KMS-11 (cell line): Measurements from ENCODE around the gene ULBP1.
"Not testable (repeated sequence)": the region's sequence is repeated elsewhere in the genome, so short reads cannot be mapped to it uniquely, and the experiment has no call there.

Experiments
- H2AFZ ChIP-seq: fragments of 200-600 bp; sonication (generic); 2 replicates; pipeline ENCODE4 v1.6.1; 2016; ENCODE audit warnings: antibody characterized with exemption, mixed run types, low read depth
- H3K27ac ChIP-seq: fragments of 200-600 bp; sonication (generic); 2 replicates; pipeline ENCODE4 v1.6.1; 2016; ENCODE audit warnings: mild to moderate bottlenecking, mixed run types
- H3K27me3 ChIP-seq: fragments of 200-600 bp; sonication (generic); 2 replicates; pipeline ENCODE4 v1.6.1; 2017; ENCODE audit warnings: mild to moderate bottlenecking, low read depth, mixed run types, moderate library complexity; ENCODE audit not compliant: insufficient read depth
- H3K36me3 ChIP-seq: fragments of 200-600 bp; sonication (generic); 2 replicates; pipeline ENCODE4 v1.6.1; 2017; ENCODE audit warnings: mild to moderate bottlenecking, mixed run types; ENCODE audit not compliant: insufficient read depth
- H3K4me1 ChIP-seq: fragments of 200-600 bp; sonication (generic); 2 replicates; pipeline ENCODE4 v1.6.1; 2016; ENCODE audit warnings: mild to moderate bottlenecking, low read depth, mixed run types; ENCODE audit not compliant: poor library complexity, severe bottlenecking
- H3K4me2 ChIP-seq: fragments of 200-600 bp; sonication (generic); 2 replicates; pipeline ENCODE4 v1.7.0; 2016; ENCODE audit warnings: mild to moderate bottlenecking, mixed run types
- H3K4me3 ChIP-seq: fragments of 200-600 bp; sonication (generic); IDR thresholded peaks from 2 replicates; pipeline ENCODE4 v1.6.1; 2017; ENCODE audit warnings: low read depth, low read length, mixed read lengths; ENCODE audit not compliant: insufficient read depth
- H3K79me2 ChIP-seq: fragments of 200-600 bp; sonication (generic); 2 replicates; pipeline ENCODE4 v1.6.1; 2016; ENCODE audit warnings: low read depth, mixed run types; ENCODE audit not compliant: insufficient read depth
- H3K9ac ChIP-seq: fragments of 200-600 bp; sonication (generic); 2 replicates; pipeline ENCODE4 v1.6.1; 2016; ENCODE audit warnings: mild to moderate bottlenecking, mixed run types
- H4K20me1 ChIP-seq: fragments of 200-600 bp; sonication (generic); 2 replicates; pipeline ENCODE4 v1.6.1; 2016; ENCODE audit warnings: mild to moderate bottlenecking, mixed run types; ENCODE audit not compliant: insufficient read depth
- CTCF ChIP-seq: fragments of 200-600 bp; sonication (generic); conservative IDR thresholded peaks from 2 replicates; pipeline ENCODE4 v1.6.1; 2017; ENCODE audit warnings: low read depth, mild to moderate bottlenecking, antibody characterized with exemption, low read length, moderate library complexity, mixed read lengths

ULBP1 gene

GRCh38 chr6:149969635-149970034 lies 5.9 kb downstream of the ULBP1 start:
- no peaks in the 10 kb centered on the region for H3K4me1 ChIP-seq
- no peaks in the 10 kb centered on the region for H3K36me3 ChIP-seq
- no peak overlapping the region for H3K4me2 ChIP-seq
- no peak overlapping the region for H2AFZ ChIP-seq
- no peak for TF ChIP-seq CTCF
- no peaks in the 10 kb centered on the region for H4K20me1 ChIP-seq
- H3K4me3 ChIP-seq: no peak overlapping the region
- no peaks in the 10 kb centered on the region for H3K27me3 ChIP-seq
- H3K9ac ChIP-seq: no peak overlapping the region
- no peaks in the 10 kb centered on the region for H3K79me2 ChIP-seq
- H3K27ac ChIP-seq: no peak overlapping the region

- not testable (repeated sequence) for H3K9ac ChIP-seq, H3K4me3 ChIP-seq, H3K27me3 ChIP-seq, H3K36me3 ChIP-seq, H3K4me2 ChIP-seq, H3K79me2 ChIP-seq, H3K27ac ChIP-seq, H2AFZ ChIP-seq, H4K20me1 ChIP-seq, H3K4me1 ChIP-seq
These were observed 10.7 kb downstream of the ULBP1 start for GRCh38 chr6:149974394-149974793.

- Histone ChIP-seq H2AFZ (no peak overlapping the region), H3K4me3 (no peak overlapping the region), H3K4me2 (no peak overlapping the region)
These were observed 11.1 kb downstream of the ULBP1 start for GRCh38 chr6:149974825-149975224.

GRCh38 chr6:149975400-149975799 lies 11.7 kb downstream of the ULBP1 start:
- Histone ChIP-seq H3K36me3 (no peaks in the 10 kb centered on the region), H3K27me3 (no peaks in the 10 kb centered on the region), H3K79me2 (no peaks in the 10 kb centered on the region), H3K4me3 (no peak overlapping the region), H3K4me2 (no peak overlapping the region), H3K27ac (no peak overlapping the region), H4K20me1 (no peaks in the 10 kb centered on the region), H3K9ac (no peak overlapping the region), H2AFZ (no peak overlapping the region), H3K4me1 (no peaks in the 10 kb centered on the region)
- no peak for TF ChIP-seq CTCF

More at GRCh38 chr6:149974825-149975224, 11.1 kb downstream of the ULBP1 start:
- H4K20me1 ChIP-seq: no peaks in the 10 kb centered on the region
- H3K36me3 ChIP-seq: no peaks in the 10 kb centered on the region
- TF ChIP-seq CTCF: no peak
- no peaks in the 10 kb centered on the region for H3K4me1 ChIP-seq
- no peaks in the 10 kb centered on the region for H3K79me2 ChIP-seq
- no peak overlapping the region for H3K27ac ChIP-seq
- no peak overlapping the region for H3K9ac ChIP-seq
- no peaks in the 10 kb centered on the region for H3K27me3 ChIP-seq

GRCh38 chr6:149977221-149977620 lies 13.5 kb downstream of the ULBP1 start:
- Histone ChIP-seq H2AFZ (no peak overlapping the region), H3K36me3 (no peaks in the 10 kb centered on the region), H3K4me3 (no peak overlapping the region), H3K4me2 (no peak overlapping the region), H3K27me3 (no peaks in the 10 kb centered on the region), H3K79me2 (no peaks in the 10 kb centered on the region), H3K27ac (no peak overlapping the region), H3K4me1 (no peaks in the 10 kb centered on the region), H3K9ac (no peak overlapping the region), H4K20me1 (no peaks in the 10 kb centered on the region)
- no peak for TF ChIP-seq CTCF
